ENCODE measurements around the gene NFYB.

The NFYB gene

GRCh38 chr12:104142543-104142942, 4.5 kb upstream of the NFYB start:
- no peak overlapping the region for H3K27ac ChIP-seq
- no peak for TF ChIP-seq CTCF (IDR thresholded peaks at IDR 0.05; ENCODE audit: low read depth, low read length)
- H3K9me3 ChIP-seq (ENCODE audit: severe bottlenecking), result no peaks in the 10 kb centered on the region
- H3K36me3 ChIP-seq, result no peaks in the 10 kb centered on the region
- H3K4me3 ChIP-seq (ENCODE audit: low read depth, low read length), result no peak overlapping the region
- no peaks in the 10 kb centered on the region for H3K27me3 ChIP-seq (ENCODE audit: insufficient read depth, low read depth, severe bottlenecking)
- no peak for DNase-seq

GRCh38 chr12:104138797-104139152, 765 bp upstream of the NFYB start:
- Histone ChIP-seq H3K9me3 (ENCODE audit: severe bottlenecking) (no peaks in the 10 kb centered on the region), H3K36me3 (peaks cover 9% of the 10 kb centered on the region; the same call in 1 of the 2 replicates), H3K27ac (peak overlapping the region; percentile 92), H3K27me3 (ENCODE audit: insufficient read depth, low read depth, severe bottlenecking) (no peaks in the 10 kb centered on the region), H3K4me3 (ENCODE audit: low read depth, low read length) (peak overlapping the region; percentile 63)
- TF ChIP-seq CTCF (IDR thresholded peaks at IDR 0.05; ENCODE audit: low read depth, low read length), result no peak
- DNase-seq, result peak; percentile 21

- Histone ChIP-seq H3K27ac (peak overlapping the region; percentile 96), H3K36me3 (peaks cover 20% of the 10 kb centered on the region), H3K4me3 (ENCODE audit: low read depth, low read length) (peak overlapping the region; percentile 68), H3K9me3 (ENCODE audit: severe bottlenecking) (no peaks in the 10 kb centered on the region), H3K27me3 (ENCODE audit: insufficient read depth, low read depth, severe bottlenecking) (no peaks in the 10 kb centered on the region)
- DNase-seq, result peak; percentile 76
- no peak for TF ChIP-seq CTCF (IDR thresholded peaks at IDR 0.05; ENCODE audit: low read depth, low read length)
Observed at GRCh38 chr12:104137001-104137901, 759 bp downstream of the NFYB start.

GRCh38 chr12:104136577-104136976, 1.4 kb downstream of the NFYB start:
- H3K27me3 ChIP-seq (ENCODE audit: insufficient read depth, low read depth, severe bottlenecking), result no peaks in the 10 kb centered on the region
- no peak for TF ChIP-seq CTCF (IDR thresholded peaks at IDR 0.05; ENCODE audit: low read depth, low read length)
- H3K9me3 ChIP-seq (ENCODE audit: severe bottlenecking), result no peaks in the 10 kb centered on the region
- H3K36me3 ChIP-seq, result peaks cover 20% of the 10 kb centered on the region
- H3K4me3 ChIP-seq (ENCODE audit: low read depth, low read length), result peak overlapping the region; percentile 68
- peak overlapping the region; percentile 96 for H3K27ac ChIP-seq
- no peak for DNase-seq

GRCh38 chr12:104134882-104135281, 3.1 kb downstream of the NFYB start:
- no peak for TF ChIP-seq CTCF (IDR thresholded peaks at IDR 0.05; ENCODE audit: low read depth, low read length)
- Histone ChIP-seq H3K9me3 (ENCODE audit: severe bottlenecking) (no peaks in the 10 kb centered on the region), H3K36me3 (peaks cover 26% of the 10 kb centered on the region), H3K27ac (no peak overlapping the region), H3K27me3 (ENCODE audit: insufficient read depth, low read depth, severe bottlenecking) (no peaks in the 10 kb centered on the region), H3K4me3 (ENCODE audit: low read depth, low read length) (no peak overlapping the region)
- no peak for DNase-seq

Measured in WERI-Rb-1 (cell line).